ENCODE measurements around the gene ATP6V0C.

The ATP6V0C gene

DNA sequence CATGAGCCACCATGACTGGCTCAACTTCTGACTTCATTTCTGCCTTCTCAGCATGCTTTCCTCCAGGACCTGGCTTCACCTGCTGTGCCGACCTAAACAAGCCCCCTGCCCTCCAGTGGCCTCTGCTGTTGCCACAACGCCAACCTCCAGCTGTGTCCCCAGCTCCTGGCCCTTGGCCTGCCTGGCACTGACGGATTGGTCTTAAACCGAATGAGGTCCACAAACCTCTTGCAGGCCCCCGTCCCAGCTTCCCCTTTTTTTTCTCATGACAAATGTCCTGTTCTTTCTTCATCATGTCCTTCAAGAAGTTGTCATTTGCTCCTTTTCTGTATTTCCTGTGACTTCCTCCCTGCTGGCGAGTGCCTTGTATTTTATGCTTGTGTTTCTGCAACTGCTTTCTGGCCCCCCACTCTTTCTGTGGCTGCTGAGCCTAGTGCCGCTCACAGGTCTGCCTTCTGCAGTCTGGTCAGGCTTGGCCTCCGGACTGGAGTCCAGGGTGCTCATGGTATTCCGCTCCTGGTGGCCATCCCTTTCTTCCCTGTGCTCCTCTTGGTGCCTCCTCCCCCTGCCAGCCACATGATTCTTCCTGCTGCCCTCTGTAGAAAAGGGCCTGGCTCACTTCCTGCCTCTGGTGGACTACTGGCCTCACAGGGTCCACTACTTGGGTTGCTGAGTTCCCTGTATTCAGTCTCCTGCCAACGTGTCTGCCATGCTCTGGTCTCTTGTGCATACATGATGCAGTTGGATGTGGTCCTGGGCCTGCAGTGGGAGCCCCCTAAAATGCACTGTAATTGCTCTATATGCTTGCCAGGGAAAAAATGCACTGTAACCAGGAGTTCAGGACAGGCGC is 2.9 kb downstream of the ATP6V0C start:
- TF ChIP-seq POLR2A (IDR thresholded peaks at IDR 0.05; ENCODE audit: low read depth, low read length): no peak
- no peak for FAIRE-seq
- DNase-seq (ENCODE audit: insufficient read length, low spot score): no peak

DNA sequence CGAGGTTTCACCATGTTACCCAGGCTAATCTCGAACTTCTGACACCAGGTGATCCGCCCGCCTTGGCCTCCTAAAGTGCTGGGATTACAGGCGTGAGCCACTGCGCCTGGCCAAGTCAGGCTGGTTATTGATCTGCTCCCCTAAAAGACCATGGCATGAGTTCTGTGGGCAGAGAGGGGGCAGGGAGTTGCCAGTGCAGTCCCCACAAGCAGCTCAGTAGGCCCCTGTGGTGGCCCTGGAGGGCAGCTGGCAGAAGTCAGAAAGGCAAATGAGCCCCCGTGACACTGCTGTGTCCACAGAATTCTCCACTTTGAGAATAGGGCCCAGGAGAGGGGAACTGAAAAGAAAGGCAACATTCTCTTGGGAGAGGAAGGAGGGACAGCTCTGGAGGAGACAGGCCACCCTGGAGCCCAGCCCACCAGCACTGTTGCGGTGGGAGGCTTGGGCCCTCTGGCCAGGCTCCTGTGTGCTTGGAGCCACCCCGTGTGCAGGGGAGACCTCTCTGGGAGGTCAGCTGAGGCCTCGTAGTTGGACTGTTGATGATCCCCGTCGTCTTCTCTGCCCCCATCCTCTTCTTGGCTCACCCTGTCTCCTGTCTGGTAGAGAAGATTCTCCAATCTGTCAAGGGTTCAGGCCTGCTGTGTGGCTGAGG is 4.3 kb downstream of the ATP6V0C start:
- DNase-seq (ENCODE audit: insufficient read length, low spot score) (no peak), FAIRE-seq (no peak)
- TF ChIP-seq POLR2A (IDR thresholded peaks at IDR 0.05; ENCODE audit: low read depth, low read length): no peak

DNA sequence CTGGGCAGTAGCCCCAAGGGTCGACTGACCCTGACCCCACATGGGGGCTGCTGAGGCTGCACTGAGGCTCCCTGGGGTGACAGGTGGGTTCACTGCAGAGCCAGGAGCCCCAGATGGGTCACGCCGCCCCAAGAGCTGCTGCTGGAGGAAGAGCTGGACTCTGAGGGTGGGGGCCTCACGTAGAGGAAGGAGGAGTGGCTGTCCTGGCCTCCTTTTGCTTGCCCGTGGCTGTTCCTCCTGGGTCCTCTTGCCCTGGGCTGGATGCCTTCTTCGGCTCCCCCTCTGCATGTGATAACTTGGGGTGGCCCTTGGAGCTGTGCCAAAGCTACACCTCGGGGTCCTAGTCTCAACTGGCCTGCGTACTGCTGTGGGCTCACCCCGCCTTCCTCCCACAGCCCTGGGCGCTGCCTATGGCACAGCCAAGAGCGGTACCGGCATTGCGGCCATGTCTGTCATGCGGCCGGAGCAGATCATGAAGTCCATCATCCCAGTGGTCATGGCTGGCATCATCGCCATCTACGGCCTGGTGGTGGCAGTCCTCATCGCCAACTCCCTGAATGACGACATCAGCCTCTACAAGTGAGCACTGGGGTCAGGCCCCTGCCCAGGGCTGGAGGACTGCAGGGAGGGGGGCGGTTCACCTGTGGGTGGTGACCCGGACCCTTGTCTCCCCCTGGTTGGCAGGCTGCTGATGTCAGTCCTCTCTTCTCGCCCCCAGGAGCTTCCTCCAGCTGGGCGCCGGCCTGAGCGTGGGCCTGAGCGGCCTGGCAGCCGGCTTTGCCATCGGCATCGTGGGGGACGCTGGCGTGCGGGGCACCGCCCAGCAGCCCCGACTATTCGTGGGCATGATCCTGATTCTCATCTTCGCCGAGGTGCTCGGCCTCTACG is 5.3 kb downstream of the ATP6V0C start:
- no peak for FAIRE-seq
- no peak for DNase-seq (ENCODE audit: insufficient read length, low spot score)
- TF ChIP-seq POLR2A (IDR thresholded peaks at IDR 0.05; ENCODE audit: low read depth, low read length): no peak

DNA sequence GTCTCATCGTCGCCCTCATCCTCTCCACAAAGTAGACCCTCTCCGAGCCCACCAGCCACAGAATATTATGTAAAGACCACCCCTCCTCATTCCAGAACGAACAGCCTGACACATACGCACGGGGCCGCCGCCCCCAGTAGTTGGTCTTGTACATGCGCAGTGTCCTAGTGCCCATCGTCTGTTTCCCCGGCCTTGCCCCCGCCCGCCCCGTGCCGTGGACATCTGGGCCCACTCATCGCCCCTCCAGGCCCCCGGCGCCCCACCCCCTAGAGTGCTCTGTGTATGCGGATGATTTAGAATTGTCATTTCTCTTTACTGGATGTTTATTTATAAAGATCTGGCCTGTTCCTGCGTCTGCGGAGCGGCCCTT is 5.9 kb downstream of the ATP6V0C start:
- no peak for TF ChIP-seq POLR2A (IDR thresholded peaks at IDR 0.05; ENCODE audit: low read depth, low read length)
- no peak for FAIRE-seq

DNA sequence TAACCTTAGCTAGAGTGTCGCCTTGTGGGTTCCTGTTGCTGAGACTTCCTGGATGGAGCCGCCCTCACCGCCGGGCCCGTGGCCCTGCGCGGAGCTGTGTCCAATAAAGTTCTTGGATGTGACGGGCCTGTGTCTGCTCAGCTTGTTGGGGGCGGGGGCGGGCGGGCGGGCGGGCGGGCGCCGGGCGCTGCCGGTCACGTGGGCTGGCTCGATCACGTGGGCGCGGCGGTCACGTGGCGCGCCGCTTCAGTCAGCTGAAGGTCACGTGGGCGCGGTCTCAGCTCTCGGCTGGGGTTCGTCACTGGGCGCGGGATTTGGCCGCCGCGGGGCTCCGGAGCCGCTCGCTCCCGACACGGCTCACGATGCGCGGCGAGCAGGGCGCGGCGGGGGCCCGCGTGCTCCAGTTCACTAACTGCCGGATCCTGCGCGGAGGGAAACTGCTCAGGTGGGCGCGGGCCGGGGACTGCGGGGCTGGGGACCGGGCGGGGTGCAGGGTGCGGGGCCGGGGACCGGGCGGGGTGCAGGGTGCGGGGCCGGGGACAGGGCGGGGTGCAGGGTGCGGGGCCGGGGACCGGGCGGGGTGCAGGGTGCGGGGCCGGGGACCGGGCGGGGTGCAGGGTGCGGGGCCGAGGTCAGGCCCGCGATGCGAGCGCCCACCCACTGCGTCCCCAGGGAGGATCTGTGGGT is 6.5 kb downstream of the ATP6V0C start, which contains the start of gene AMDHD2:
TSS of gene AMDHD2 (plus strand) at position 275 of the 687 bp plus-strand sequence. CDS start at position 363, 88 bp downstream.
- peak; percentile 25; the same call in 1 of the 2 replicates for TF ChIP-seq POLR2A (IDR thresholded peaks at IDR 0.05; ENCODE audit: low read depth, low read length)
- DNase-seq (ENCODE audit: insufficient read length, low spot score): peak; percentile 96
- FAIRE-seq: no peak

More for the DNA sequence above, 5.9 kb downstream of the ATP6V0C start:
- DNase-seq (ENCODE audit: insufficient read length, low spot score): no peak

DNA sequence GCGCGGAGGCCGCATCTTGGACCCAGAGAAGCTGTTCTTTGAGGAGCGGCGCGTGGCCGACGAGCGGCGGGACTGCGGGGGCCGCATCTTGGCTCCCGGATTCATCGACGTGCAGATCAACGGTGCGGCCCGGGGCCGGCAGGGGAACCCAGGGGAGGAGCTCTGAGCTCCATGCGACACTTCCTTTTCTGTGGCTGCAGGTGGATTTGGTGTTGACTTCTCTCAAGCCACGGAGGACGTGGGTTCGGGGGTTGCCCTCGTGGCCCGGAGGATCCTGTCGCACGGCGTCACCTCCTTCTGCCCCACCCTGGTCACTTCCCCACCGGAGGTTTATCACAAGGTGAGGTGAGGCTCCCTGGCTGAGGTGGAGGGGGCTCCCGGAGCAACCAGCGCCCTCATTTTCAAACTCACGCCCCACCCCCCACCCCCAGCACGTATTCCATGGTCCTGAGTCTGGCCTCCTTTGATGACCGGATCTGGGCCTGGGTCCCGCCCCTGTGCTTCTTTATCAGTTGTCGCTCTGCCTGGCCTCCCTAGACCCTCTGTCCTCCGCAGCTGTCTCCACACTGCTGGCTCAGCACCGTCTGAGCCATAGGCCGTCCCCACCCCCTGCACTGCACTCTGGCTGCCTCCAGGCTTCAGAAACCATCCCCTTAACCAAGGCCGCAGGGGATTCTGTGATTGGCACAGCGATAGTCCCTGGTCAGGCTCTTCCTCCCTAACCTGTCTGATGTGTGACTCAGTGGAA is 7.2 kb downstream of the ATP6V0C start:
- DNase-seq (ENCODE audit: insufficient read length, low spot score): no peak
- no peak for TF ChIP-seq POLR2A (IDR thresholded peaks at IDR 0.05; ENCODE audit: low read depth, low read length)
- no peak for FAIRE-seq

DNA sequence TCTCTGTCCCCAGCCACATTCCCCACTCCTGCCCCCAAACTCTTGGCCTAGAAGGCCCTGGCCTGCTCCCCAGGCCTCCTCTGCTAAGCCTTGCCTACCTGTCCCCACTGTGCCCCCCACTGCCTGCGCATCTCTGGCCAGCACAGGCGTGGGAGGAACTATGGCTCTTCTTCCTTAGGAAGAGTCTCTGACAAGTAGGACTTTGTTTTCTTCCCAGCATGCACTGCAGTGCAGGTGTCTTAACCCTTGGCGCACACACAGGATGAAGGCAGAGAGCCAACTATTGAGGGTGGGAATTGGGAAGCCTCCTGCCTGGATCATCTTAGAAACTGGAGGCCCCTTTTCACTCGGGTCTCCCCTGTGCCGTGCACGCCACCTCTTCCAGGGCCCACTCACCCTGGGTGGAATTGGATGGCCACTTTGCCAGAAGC is 10.1 kb downstream of the ATP6V0C start:
- no peak for FAIRE-seq
- no peak for TF ChIP-seq POLR2A (IDR thresholded peaks at IDR 0.05; ENCODE audit: low read depth, low read length)
- no peak for DNase-seq (ENCODE audit: insufficient read length, low spot score)

DNA sequence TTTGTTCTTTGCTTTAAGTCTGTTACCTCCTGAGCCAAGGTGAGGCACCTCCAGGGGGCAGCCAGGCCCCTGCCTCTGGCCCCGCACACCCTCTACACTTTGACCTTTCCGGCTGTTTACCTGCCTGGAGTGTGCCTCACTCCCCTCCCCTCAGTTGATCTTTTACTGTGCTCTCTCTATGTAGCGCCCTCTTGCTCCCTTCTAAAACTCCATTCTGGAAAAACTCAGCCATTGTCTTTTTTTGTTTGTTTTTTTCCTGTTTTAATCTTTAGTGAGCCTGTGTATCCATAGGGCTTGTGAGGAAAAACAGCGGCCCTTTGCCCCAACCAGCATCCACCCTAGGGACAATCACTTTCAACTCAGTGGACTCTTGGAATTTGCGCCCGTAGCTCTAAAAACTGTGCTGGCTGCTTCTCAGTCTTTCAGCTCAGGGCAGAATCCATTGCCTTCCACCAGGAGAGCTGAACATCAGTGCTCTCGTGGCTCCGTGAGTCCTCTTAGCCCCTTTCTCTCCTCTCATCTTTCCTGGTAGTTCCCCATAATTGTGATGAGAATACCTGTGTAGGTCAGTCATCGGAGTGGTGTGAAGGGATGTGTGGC is 10.7 kb downstream of the ATP6V0C start:
- no peak for FAIRE-seq
- DNase-seq (ENCODE audit: insufficient read length, low spot score): no peak
- TF ChIP-seq POLR2A (IDR thresholded peaks at IDR 0.05; ENCODE audit: low read depth, low read length): no peak

DNA sequence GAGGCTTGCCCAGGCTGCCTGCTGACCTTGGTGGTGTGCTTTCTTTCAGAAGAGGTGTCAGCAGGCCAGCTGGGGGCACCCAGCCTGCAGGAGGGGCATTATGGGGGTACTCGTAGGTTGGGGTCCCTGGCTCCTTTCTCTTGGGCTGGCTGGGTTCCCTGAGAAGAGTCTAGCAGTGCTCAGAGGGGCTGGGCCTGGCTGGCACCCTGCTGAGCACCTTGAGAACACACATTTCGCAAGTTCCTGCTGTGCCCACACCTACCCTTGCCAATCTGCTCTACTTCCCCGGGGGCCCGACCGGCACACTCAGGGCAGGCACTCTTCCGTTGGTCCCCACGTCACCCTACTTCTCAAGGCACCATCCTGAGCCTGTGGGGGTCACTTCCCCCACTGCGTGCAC is 12.4 kb downstream of the ATP6V0C start:
- FAIRE-seq: no peak

DNA sequence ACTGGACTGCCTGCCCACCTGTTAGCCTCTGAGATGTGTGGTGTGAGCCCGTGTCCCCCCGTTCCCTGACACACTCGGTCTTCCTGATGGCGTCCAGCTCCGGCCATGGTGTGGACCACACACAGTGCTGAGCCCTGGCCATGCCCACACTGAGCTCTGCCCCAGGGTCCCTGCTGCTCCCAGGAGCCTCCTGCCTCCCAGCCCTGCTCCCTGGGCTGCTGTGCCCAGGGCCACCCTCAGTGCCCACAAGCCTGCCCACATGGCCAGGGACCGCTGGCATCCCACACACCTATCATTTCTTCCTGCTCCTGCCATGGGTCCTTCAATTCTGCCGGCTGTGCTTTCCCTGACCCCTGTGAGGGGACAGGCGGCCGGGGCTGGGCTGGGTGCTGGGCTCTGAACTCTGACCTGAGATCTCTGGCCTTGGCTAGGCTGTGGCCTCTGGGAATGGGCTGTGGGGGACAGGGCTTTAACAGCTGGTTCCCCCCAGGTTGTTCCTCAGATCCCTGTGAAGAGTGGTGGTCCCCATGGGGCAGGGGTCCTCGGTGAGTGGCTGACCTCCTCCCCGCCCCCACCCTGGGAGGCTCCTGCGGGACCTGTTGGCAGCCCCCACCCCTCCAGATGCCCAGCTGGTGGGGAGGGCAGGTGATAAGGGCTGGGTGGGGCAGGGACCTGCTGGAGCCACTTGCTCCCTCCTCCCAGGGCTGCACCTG is 13.5 kb downstream of the ATP6V0C start:
- FAIRE-seq: no peak
- DNase-seq (ENCODE audit: insufficient read length, low spot score): no peak
- TF ChIP-seq POLR2A (IDR thresholded peaks at IDR 0.05; ENCODE audit: low read depth, low read length): no peak

More for the DNA sequence above, 12.4 kb downstream of the ATP6V0C start:
- no peak for DNase-seq (ENCODE audit: insufficient read length, low spot score)
- no peak for TF ChIP-seq POLR2A (IDR thresholded peaks at IDR 0.05; ENCODE audit: low read depth, low read length)

DNA sequence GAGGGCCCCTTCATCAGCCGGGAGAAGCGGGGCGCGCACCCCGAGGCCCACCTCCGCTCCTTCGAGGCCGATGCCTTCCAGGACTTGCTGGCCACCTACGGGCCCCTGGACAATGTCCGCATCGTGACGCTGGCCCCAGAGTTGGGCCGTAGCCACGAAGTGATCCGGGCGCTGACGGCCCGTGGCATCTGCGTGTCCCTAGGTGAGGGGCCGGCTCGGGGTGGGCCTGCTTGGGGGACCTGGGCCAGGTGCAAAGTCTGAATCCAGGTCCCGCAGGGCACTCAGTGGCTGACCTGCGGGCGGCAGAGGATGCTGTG is 14.0 kb downstream of the ATP6V0C start:
- FAIRE-seq: no peak
- no peak for TF ChIP-seq POLR2A (IDR thresholded peaks at IDR 0.05; ENCODE audit: low read depth, low read length)
- no peak for DNase-seq (ENCODE audit: insufficient read length, low spot score)
